GM20000 (cell line): Measurements from ENCODE around the gene KCNG2.

ENCODE experiments used
- DNase-seq: peaks from one replicate; pipeline ENCODE4 v3.0.0; 2012; ENCODE audit warnings: low spot score
- CTCF ChIP-seq: IDR thresholded peaks from 2 replicates; pipeline ENCODE4 v1.5.1; 2012; ENCODE audit warnings: mild to moderate bottlenecking, control low read depth; ENCODE audit errors: extremely low read depth, missing control alignments

The KCNG2 gene

GRCh38 chr18:79868168-79868784, 70.5 kb downstream of the KCNG2 start:
- DNase-seq = no peak

GRCh38 chr18:79868811-79869541, 71.2 kb downstream of the KCNG2 start:
- DNase-seq = no peak
- TF ChIP-seq CTCF = no peak

More at GRCh38 chr18:79868168-79868784, 70.5 kb downstream of the KCNG2 start:
- no peak for TF ChIP-seq CTCF

- DNase-seq = no peak
Measured at GRCh38 chr18:79869591-79870300, 72.0 kb downstream of the KCNG2 start.

GRCh38 chr18:79870301-79871025, 72.7 kb downstream of the KCNG2 start:
- DNase-seq = no peak
- no peak for TF ChIP-seq CTCF

More at GRCh38 chr18:79869591-79870300, 72.0 kb downstream of the KCNG2 start:
- TF ChIP-seq CTCF = no peak

GRCh38 chr18:79871026-79871390, 73.3 kb downstream of the KCNG2 start:
- no peak for TF ChIP-seq CTCF
- no peak for DNase-seq

GRCh38 chr18:79871481-79872091, 73.8 kb downstream of the KCNG2 start:
- no peak for DNase-seq
- TF ChIP-seq CTCF = no peak
